Middle frontal gyrus (tissue), 1 donor: ENCODE data around the gene SLX1B.
"Not testable (repeated sequence)": the region's sequence is repeated elsewhere in the genome, so short reads cannot be mapped to it uniquely, and the experiment has no call there.

Experiments
- DNase-seq: peaks from one replicate; pipeline ENCODE4 v3.0.0-alpha.2; 2015; ENCODE audit warnings: low spot score; ENCODE audit errors: extremely low spot score

SLX1B gene

DNA sequence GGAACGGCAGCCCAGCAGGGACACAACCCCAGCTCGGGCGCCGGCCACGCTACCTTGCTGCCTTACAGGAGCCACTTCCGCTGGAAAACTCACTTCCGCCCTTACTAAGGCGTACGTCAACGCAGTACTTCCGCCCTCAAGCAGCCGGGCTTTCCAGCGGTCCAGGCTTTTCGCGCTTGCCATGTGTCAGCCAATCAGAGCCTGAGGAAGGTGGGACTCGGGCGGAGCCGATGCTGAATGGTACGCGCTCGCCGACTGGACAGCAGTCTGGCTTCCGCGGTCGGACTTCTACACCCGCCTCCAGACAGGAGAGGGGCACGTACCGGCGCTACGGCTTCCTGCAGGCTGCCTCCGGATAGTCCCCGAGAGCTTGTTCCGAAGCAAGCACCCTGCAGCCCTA is at the start of gene SLX1B, which contains the start of gene BOLA2:
TSS of gene SLX1B (plus strand) at position 265 of the 400 bp plus-strand sequence.
TSS of gene BOLA2 (minus strand) at position 83 of the 400 bp plus-strand sequence. CDS start 98 bp downstream, outside the sequence.
- not testable (repeated sequence) for DNase-seq

DNA sequence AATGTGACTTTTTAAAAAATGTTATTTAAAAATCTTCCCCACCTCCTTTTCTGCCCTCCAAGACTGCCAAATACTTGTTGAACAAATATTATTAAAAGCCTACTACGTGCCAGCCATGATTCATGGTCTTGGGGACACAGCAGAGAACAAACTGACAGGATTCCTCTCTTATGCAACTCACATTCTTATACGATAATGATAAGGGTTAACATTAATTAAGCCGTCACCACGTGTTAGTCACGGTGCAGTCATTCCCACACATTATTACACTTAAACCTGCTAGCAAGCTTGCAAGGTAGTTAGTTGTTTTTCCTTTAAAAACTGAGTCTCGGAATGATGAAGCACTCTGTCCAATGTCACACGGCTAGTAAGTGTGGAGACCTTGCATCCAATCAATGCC is 49.1 kb upstream of the SLX1B start:
- not testable (repeated sequence) for DNase-seq

DNA sequence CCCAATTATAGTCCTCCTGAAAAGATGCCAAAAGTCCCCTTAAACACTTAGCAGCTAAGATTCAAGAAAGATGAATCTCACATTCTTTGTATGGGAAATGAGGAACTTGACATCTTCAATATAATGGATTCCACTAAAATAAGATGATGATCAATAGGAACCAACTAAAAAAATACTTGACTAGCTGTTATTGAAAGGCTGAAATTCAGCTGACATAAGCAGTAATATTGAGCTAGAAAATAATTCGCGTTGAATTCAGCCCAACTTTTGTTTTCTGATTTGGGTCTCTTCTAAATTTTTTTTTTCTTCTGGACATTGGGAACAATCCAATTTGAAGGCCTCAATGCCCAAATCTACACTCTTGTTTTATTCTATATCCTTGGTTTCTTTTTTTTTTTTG is 30.7 kb upstream of the SLX1B start:
- not testable (repeated sequence) for DNase-seq

DNA sequence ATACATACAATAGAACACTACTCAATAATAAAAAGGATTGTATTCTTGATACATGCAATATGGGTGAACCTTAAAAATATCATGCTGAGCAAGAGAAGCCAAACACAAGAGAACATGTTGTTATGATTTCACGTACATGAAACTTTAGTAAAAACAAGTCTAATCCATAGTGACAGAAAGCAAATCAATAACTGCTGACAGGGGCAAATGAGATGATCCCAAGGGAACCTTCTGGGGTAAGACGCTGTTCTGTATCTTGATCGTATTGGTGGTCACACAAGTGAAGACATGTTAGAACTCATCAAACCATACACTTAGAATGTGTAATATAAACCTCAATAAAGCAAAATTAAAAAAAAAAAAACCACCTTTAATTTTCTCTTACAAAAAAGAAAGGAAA is 28.9 kb upstream of the SLX1B start:
- DNase-seq = not testable (repeated sequence)

DNA sequence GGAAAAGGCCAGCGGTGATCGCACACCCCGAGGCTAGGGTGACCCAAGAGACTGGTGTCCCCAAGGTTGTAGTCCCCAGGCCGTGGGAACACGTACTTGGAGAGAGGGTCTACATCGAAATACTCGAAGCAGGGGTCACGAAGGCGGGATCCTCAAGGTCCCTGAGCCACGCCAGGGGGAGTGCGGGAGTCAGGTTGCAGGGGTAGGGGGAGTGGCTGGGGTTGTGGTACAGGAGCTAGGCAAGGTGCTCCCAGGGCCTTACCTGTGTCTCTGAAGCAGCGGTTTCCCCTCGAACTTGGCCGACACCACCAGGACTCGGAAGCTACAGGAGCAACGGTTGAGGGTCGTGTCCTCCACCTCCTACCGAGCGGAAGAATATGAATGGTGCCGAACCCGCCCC is 579 bp upstream of the SLX1B start:
- DNase-seq = not testable (repeated sequence)

DNA sequence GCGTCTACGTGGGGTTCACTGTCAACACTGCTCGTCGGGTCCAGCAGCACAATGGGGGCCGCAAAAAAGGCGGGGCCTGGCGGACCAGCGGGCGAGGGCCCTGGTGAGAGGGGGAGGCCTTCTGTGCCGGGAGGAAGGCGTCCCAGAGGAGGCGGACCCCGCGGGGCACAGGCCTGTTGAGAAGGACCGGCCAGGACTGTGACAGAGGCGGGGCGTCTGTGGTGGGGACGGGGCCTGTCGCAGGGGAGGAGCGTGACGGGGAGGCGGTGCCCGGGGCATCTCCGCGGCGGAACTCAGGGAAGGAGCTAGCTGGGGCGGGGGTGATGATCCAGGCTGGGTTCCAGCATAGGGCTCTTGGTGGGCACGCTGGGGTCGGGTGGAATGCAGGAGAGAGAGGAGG is 495 bp downstream of the SLX1B start:
- DNase-seq = not testable (repeated sequence)

DNA sequence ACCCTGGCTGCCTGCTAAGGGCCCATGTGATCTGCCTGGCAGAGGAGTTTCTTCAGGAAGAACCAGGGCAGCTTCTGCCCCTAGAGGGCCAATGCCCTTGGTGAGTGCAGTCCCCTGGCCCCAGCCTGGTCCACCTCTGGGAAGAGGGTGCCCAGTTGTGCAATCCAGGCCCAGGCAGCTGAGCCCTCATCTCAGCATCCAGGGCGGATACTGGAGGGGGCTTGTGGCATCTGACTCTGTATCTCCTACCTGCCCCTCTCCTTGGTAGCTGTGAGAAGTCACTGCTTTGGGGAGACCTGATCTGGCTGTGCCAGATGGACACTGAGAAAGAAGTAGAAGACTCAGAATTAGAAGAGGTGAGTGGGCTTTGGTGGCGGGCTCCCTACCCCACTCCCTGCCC is 3.3 kb downstream of the SLX1B start:
- DNase-seq = not testable (repeated sequence)

DNA sequence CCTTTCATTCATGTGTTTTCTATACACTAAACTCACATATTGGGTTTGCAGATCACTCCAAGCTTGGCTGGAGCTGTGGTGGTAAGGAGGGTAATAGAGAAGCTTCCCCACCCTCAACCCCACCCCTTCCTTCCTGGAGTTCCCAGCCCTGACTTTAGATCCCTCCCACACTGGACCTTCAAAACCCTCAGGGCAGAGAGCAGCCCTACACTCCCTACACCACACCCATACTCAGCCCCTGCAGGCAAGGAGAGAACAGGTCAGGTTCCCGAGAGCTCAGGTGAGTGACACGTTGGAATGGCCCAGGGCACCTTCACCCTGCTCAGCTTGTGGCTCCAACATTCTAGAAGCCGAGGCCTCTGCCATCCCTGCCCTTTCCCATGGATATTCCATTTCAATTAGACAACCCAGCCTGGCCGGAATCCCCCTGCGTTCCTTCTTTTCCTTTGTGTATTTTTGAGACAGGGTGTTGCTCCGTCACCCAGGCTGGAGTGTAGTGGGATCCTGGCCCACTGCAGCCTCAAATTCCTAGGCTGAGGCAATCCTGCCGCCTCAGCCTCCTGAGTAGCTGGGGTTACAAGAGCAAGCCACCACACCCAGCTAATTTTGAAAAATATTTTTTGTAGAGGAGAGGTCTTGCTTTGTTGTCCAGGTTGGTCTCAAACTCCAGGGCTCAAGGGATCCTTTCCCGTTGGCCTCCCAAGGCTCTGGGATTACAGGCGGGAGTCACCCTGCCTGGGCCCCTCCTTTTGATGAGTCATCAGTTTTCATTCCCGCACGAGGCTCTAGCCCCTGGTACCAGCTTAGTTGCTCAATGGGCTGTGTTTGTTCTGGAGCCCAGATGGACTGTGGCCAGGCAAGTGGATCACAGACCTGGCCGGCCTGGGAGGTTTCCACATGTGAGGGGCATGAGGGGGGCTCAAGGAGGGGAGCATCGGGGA is 5.6 kb downstream of the SLX1B start, which contains the start of gene SULT1A4:
TSS of gene SULT1A4 (plus strand) at position 208 of the 941 bp plus-strand sequence. CDS start 1,473 bp downstream, outside the sequence.
- not testable (repeated sequence) for DNase-seq

DNA sequence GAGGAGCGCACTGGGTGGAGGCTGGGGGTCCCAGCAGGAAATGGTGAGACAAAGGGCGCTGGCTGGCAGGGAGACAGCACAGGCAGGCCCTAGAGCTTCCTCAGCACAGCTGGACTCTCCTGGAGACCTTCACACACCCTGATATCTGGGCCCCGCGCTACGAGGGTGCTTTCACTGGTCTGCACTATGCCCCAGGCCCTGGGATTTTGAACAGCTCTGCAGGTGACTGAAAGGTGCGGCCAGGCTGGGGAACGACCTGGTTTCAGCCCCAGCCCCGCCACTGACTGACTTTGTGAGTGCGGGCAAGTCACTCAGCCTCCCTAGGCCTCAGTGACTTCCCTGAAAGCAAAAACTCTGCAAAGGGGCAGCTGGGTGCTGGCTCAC is 6.3 kb downstream of the SLX1B start:
- DNase-seq = not testable (repeated sequence)

DNA sequence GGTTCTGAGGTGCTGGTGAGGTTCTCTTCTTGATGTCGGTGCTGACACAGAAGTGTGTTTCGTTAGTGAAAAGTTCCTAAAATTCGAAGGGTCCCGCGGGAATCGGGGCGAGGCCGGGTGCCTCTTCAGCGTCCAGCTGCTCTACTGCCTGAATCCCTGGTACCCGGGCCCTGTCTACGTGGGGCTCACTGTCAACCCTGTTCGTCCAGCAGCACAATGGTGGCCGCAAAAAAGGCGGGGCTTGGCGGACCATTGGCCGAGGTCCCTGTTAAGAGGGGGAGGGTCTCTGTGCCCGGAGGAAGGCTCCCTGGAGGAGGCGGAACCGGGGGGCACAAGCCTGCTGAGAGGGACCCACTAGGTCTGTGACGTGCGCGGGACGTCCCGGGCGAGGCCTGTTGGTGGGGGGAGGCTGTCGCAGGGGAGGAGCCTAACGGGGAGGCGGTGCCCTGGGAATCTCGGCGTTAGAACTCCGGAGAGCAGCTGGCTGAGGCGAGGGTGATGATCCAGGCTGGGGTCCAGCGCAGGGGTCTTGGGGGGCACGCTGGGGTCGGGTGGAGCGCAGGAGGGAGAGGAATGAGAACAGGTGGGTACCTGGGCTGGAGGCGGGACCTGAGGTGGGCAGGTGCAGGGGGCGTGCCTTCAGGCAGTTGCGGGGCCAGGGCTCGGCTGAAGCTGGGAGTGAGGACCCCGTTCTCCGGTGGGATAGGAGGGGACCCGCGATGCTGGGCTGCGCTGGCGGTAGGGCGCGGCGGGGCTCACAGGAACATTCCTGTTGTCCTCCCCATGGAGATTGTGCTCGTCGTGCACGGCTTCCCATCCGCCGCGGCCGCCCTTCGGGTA is 11.9 kb downstream of the SLX1B start:
- not testable (repeated sequence) for DNase-seq

DNA sequence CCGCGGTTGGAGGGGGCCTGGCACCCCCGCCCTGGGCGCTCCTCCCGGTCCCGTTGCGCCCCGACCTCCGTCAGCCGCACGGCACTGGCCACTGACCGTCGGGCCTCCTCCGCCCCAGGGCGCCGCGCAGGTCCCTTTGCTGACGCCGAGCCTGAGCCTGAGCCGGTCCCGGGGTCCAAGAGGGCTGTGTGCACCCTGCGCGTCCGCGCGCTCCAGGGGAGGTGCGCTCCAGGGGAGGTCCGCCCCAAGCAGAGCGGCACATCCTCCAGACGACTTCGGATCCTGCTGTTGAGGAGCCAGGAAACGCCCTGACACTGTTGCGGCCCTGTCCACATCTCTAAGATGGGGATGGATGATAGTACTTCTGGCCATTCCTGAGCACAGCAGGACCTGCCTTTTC is 12.6 kb downstream of the SLX1B start:
- not testable (repeated sequence) for DNase-seq

DNA sequence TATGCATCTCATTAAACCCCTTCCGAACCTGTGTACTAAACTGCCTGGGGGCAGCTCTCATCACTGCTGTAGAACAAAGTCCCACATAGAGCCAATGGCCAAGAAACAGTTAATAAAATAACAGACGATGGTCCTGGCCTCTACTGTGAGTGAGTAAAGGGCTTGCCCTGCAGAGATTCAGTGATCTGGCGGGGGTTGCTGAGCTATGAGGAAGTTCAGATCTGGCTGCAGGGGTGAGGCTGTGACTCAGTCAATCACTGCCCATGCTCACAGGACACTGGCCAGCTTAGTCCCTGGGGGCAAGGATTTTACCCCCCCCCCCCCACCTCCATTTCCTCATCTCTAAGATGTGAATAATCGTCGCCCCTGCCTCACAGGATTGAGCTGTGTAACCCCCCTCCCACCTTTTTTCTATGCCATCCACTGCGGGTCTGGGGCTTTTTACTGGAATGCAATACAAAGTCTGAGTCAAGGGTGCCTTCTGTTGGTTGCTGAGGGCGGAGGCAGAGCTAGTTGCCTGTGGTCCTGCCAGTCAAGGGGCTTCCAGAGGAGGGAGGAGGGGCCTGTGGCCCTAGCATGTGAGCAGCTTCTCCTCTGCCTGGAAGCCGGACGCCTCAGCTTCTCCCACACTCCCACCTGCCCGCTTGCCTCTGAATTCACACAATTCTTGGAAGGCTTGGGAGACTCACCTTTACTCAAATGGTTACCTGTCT is 13.5 kb downstream of the SLX1B start:
- not testable (repeated sequence) for DNase-seq

DNA sequence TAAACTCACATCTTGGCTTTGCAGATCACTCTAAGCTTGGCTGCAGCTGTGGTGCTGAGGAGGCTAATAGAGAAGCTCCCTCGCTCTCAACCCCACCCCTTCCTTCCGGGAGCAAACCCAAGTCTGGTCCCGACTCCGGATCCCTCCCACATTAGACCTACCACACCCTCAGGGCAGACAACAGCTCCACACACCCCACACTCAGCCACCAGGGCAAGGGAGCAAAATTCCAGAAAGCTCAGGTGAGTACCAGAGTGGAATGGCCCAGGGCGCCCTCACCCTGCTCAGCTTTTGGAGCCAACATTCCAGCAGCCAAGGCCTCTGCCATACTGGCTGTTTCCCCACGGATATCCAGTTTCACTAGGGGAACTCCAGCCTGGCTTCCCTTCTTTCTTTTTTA is 15.3 kb downstream of the SLX1B start:
- DNase-seq = not testable (repeated sequence)

DNA sequence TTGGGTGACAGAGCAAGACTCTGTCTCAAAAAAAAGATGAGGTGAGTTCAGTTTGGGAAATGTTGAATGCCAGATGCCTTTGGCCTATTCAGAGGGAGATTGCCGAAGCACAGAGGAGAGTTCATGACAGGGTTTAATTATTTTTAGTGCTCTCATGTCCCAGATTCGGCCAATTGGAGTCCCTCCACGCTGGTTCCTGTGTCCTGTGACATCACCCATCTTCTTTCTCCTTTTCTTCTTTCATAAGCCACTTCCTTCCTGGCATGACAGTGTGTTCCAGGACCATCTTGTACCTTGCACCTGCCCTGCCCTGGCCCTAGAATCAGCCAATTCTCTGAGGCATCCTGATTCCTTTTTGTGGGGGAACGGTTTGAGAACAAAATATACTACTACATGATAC is 17.7 kb downstream of the SLX1B start:
- DNase-seq = not testable (repeated sequence)

DNA sequence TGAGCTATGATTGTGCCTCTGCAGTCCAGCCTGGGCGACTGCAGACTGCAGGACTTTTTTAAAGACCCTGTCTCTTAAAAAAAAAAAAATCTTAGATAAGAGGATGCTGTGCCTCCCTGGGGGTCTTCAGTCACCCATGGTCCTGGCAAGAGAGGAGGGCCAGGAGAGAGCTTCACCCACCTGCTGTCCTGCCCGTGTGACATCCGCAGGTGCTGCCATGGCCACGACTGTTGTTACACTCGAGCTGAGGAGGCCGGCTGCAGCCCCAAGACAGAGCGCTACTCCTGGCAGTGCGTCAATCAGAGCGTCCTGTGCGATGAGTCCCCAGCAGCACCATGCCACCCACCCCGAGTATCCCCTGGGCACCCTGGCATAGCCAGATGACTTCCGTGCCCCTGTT is 27.9 kb downstream of the SLX1B start:
- not testable (repeated sequence) for DNase-seq

DNA sequence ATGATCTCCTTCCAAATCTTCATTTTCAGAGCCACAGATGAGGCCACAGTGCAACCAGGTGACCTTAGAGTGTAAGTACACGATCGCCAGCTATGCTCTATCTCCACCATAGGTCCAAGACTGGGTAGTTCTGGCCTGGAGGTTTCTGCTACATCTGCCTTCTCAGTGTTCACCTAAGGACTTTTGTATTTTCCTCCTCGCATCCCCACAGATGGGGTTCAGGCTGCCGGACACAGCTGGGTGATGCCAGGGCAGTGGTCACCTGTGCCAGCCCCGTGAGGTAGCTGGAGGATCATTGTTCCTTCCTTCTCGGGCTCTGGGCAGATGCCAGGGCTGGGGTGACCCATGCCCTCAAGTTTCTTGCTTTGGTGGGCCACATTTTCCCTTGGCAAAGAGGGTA is 52.0 kb downstream of the SLX1B start, which contains the start of gene NPIPB12:
TSS of gene NPIPB12 (minus strand) at position 101 of the 400 bp plus-strand sequence.
- DNase-seq = not testable (repeated sequence)
